Inferior parietal cortex (tissue), 1 donor: Measurements from ENCODE around the gene GRIK5.
A peak's percentile ranks its signal among the peaks of the same experiment; 100 is the strongest.

Experiments used
- DNase-seq: peaks from one replicate; pipeline ENCODE4 v3.0.0-alpha.2; 2016; ENCODE audit errors: extremely low spot score

GRIK5 gene

DNA sequence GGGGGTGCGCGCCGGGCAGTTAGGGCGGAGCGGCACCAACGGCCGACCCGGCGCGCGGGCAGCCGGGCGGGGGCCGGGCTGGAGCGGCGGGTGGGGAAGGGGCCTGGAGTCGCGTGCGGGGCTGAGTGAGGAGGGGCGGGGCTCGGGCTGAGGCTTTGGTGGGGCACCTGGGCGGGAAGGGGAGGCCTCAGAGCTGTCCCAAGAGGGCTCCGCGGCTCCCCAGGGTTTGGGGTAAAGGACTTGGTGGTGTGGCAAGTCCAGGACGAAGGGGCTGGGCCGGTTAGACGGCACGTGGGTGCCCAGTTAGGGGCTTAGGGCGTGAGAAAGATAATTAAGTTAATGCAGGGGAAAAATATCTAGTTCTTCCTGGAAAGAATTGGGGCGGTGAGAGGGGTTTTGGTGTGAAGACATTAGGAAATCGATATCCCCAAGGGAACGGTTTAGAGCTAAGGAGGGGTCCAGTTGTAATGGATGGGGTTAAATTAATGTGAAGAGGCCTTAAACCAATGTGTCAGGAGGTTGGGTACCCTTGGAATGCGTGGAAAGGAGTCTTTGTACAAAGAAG, 6.5 kb upstream of the GRIK5 start:
- DNase-seq = no peak

- peak; percentile 99 for DNase-seq
Observed at GRCh38 chr19:42075616-42076379, 5.8 kb upstream of the GRIK5 start, which contains the start of gene ZNF574. Gene ZNF574 (plus strand): TSS chr19:42076166. CDS start chr19:42078607, 2,441 bp downstream.

DNA sequence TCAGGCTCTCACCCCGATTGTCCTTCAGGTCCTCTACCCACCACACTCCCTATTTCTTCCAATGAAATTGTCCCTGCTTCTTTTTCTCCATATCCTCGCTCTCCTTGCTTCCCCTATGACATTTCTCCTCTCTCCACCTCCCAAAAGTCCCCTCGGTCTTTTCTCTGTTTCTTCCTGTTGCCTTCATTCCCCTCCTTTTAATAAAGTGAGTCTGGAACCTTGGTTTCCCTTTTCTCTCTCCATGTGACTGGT, 5.3 kb upstream of the GRIK5 start:
- DNase-seq = no peak

DNA sequence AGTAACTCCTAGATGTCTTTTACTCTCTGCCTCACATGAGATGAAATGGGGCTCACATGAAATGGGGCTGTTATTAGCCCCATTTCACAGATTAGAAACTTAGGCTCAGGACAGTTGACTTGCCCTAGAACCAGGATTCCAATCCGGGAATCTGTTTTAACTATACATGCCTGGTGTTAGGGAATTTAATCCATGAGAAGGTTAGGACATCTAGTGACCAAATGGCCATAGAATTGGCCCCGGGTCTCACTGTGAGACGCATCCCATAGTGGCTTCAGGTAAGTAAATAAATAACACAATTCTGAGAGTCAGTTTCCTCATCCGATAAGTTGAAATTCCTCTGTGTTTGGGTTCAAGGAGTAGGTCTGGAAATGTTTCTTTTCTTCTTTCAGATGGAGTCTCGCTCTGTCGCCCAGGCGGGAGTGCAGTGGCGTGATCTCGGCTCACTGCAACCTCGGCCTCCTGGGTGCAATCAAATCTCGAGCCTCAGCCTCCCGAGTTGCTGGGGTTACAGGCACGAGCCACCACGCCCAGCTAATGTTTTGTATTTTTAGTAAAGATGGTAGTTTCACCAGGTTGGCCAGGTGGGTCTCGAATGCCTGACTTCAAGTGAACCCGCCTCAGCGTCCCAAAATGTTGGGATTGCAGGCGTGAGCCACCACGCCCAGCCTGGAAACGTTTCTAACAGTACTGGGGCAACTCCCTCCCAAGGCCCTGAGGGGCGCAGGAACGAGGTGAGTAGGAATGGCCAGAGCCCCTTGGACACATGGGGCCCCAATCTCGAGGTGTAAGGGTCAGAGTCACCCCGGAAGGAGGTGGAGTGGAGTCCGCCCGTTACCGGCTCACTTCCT, 4.7 kb upstream of the GRIK5 start:
- DNase-seq = no peak

GRCh38 chr19:42071247-42071646, 1.2 kb upstream of the GRIK5 start:
- DNase-seq = no peak

- no peak for DNase-seq
Observed at GRCh38 chr19:42068756-42069571, 1.0 kb downstream of the GRIK5 start.

DNA sequence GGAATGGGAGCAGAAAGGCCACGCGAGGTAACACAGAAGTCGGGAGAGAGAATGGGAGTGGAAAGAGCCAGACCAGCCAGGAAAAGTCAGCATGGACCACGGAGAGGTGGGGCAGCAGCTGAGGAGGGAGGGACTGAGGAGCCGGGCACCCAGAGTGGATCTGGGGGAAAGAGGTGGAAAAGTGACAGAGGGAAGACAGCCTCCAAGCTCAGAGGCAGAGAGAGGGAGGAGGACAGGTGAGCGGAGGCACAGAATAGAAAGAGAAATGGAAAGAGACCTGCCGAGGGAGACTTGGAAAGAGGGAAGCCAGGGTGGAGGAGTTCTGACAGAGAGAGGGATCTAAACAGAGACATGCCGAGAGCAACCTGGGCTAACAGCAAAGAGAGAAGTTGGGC, 1.6 kb downstream of the GRIK5 start:
- DNase-seq = no peak

- no peak for DNase-seq
Observed at GRCh38 chr19:42067315-42067888, 2.6 kb downstream of the GRIK5 start.

DNA sequence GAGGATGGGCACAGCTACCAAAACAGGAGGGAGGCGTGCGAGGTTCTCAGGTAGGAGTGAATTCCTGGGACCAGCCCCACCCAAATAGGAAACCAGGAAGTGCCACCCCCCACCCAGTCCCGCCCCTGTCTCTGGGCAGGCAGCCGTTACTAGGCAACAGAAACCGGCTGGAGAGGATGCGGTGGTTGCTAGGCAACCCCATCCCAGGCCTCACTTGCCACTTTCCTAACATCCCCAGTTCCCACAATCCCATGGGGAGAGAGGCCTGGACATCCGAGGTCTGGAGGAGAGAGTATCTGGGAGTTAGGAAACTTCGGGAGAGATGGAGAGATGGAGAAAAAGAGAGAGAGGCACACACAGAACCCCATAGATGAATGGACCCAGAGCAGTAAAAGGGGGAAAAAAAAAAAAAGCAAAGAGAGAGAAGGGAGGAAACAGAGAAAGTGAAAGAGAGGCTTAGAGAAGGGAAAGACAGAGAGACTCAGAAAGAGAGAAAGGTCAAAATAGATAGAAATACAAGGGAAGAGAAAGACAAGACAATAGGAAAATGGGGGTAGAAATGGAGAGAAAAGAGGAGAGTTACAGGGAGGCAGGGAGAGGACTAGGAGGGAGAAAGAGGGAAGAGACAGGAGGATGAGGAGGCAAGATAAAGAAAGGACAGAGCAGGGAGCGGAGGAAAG, 3.8 kb downstream of the GRIK5 start:
- peak; percentile 47 for DNase-seq

DNA sequence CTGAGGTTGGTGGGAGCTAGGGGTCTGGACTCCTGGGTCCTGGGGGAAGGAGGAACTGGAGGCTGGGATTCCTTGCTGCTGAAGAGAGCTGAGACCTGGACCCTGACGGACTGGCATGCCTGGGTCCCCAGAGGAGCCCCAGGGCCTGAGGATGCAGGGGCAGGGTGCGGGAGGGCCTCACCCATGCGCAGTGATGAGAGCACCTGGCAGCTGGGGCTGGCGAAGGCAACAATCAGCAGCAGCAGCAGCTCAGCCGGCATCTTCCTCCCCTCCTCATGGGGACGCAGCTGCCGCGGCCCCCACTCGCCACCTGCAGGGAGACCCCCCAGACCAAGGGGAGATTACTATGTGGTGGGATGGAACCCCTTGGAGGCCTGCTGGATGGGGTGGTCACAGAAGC, 4.5 kb downstream of the GRIK5 start:
- no peak for DNase-seq

DNA sequence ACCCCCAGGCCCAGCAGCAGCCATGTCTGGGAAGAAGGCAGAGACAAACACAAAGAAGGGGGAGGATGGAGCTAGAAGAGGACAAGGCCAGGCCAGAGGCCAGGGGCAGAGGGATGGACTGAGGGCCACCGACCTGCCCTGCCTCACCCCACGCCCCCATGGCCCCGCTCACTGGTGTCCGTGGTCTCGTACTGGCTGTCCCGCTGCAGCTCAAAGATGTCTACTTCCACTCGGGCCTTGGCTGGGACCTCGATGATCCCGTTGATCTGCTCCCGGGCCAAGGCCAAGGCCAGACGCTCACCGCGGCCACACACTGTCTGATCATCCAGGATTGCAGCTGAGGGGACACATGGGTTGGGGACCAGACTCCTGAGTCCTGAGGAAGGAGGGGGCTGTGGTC, 5.0 kb downstream of the GRIK5 start:
- no peak for DNase-seq

GRCh38 chr19:42064432-42064831, 5.6 kb downstream of the GRIK5 start:
- DNase-seq = no peak

GRCh38 chr19:42062381-42062780, 7.6 kb downstream of the GRIK5 start:
- DNase-seq = no peak

GRCh38 chr19:42060117-42060516, 9.9 kb downstream of the GRIK5 start:
- no peak for DNase-seq

GRCh38 chr19:42059196-42059595, 10.8 kb downstream of the GRIK5 start:
- no peak for DNase-seq

DNA sequence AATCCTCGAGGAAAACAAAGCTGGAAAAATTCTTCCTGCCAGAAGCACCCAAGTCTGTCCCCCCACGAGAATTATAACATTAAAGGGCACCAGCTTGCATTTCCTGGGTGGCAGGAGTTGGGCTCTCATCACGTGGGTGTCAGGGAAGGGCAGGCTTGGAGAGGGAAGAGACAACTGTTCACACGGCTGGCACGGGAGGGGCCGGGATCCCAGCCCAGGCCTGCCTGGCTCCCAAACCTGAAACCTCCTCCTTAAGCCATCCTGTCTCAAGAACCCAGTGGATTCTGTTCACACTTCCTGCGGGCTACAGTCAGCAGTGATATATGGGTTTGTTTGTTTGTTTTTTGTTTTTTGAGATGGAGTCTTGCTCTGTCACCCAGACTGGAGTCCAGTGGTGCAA, 12.2 kb downstream of the GRIK5 start:
- no peak for DNase-seq

DNA sequence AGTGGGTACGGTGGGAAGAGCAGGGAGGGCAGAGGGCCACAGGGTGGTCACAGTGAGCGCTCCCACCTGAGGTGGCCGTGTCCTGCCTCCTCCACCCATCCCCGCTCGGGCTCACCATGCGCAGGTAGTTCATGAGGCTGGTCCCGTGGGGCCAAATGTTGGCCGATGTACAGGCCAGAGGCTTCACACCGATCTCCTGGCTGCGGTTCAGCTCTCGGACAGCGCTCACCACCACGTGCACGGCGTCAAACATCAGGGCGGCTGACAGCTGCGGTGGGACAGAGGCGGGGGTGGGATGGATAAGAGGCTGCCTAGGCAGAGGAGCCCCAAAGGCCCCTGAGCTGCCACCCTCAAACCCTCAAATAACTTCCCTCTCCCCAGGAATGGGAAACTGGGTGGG, 15.8 kb downstream of the GRIK5 start:
- DNase-seq = no peak

GRCh38 chr19:42053037-42053935, 16.7 kb downstream of the GRIK5 start:
- DNase-seq = no peak

DNA sequence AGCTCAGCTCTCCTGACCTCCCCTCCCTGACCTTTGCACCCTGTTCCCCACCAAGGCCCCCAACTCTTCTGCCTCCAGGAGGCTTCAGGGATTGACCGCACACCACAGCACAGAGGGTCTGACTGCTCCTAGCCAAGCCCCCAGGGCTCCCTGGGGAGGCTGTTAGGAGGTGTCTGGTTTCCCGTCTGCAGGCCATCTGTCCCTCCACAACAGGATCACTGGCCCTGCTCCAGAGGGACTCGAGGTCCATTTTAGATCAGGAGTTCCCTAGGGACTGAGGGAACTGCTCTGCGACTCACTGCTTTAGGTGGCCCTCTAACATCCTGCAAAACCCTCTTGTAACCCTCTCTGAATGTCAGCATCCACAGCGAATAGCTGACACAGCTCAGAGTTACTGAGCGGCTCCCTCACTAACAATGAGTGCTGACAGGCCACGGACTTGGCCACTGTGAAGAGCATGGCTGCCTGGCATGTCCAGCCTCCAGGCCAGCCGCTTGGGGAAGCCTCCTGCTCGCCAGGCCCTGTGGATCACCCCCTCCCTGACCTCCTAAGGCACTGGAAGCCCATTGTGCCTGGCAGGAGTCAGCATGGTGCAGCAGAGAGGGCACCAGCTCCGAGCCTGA, 17.7 kb downstream of the GRIK5 start:
- no peak for DNase-seq
